SK-N-SH (cell line): Measurements from ENCODE around the gene PITPNB. TPM values are rescaled to one million over a fixed set of nuclear protein-coding genes. Genes with fewer than 3 reads are reported as not detected.

Experiments
- CTCF ChIA-PET: fragments of 300-600, 350-600 bp; formaldehyde crosslinking; extraction: SDS; loops from one replicate; lab custom pipeline; 2021; lab: Yijun Ruan, JAX
- POLR2A ChIA-PET: fragments of 350-600 bp; sonication (Branson Sonifier 250); formaldehyde crosslinking; extraction: SDS; loops from one replicate; lab custom pipeline; 2020; ENCODE audit warnings: antibody characterized with exemption, inconsistent platforms; lab: Yijun Ruan, JAX
- DNase-seq: peaks from one replicate; pipeline ENCODE4 v3.0.0; 2012
- H2AFZ ChIP-seq: fragments of 200-600 bp; sonication (generic); 2 replicates; pipeline ENCODE4 v1.8.1; 2016; ENCODE audit warnings: antibody characterized with exemption, mild to moderate bottlenecking, low read depth
- H3F3A ChIP-seq: fragments of 200-600 bp; sonication (generic); replicated peaks from 2 replicates; pipeline ENCODE3; 2016; ENCODE audit warnings: antibody characterized with exemption, mild to moderate bottlenecking; ENCODE audit not compliant: insufficient read depth
- H3K27ac ChIP-seq, 2 experiments: fragments of 200-500 bp in 1 of 2; fragments of 200-600 bp in 1 of 2; sonication (Bioruptor generic) in 1 of 2; sonication (generic), shearing (Covaris generic) in 1 of 2; 2 replicates each; pipeline versions ENCODE4 v1.5.1 to v1.6.1; 2014 to 2016; ENCODE audit warnings: low read depth in 2 of 2, inconsistent platforms in 1 of 2, low read length in 1 of 2, mild to moderate bottlenecking in 1 of 2, mixed read lengths in 1 of 2
- H3K27me3 ChIP-seq: fragments of 200-600 bp; sonication (generic), shearing (Covaris generic); 2 replicates; pipeline ENCODE4 v1.6.1; 2016; ENCODE audit warnings: mixed run types; ENCODE audit not compliant: insufficient read depth
- H3K36me3 ChIP-seq, 2 experiments: fragments of 200-500 bp in 1 of 2; fragments of 200-600 bp in 1 of 2; sonication (Bioruptor generic) in 1 of 2; sonication (generic) in 1 of 2; replicated peaks in 1 of 2; 2 replicates each; pipeline versions ENCODE3 to v1.5.1; 2014 to 2016; ENCODE audit warnings: low read length in 1 of 2, mild to moderate bottlenecking in 1 of 2; ENCODE audit not compliant: insufficient read depth in 2 of 2, control insufficient read depth in 1 of 2
- H3K4me1 ChIP-seq, 2 experiments: fragments of 200-500 bp in 1 of 2; fragments of 200-600 bp in 1 of 2; sonication (Bioruptor generic) in 1 of 2; sonication (generic), shearing (Covaris generic) in 1 of 2; 2 replicates each; pipeline versions ENCODE4 v1.5.1 to v1.6.1; 2014 to 2016; ENCODE audit warnings: low read depth in 1 of 2, low read length in 1 of 2, mixed run types in 1 of 2; ENCODE audit not compliant: insufficient read depth in 2 of 2, control insufficient read depth in 1 of 2
- H3K4me2 ChIP-seq: fragments of 200-600 bp; sonication (generic), shearing (Covaris generic); 2 replicates; pipeline ENCODE4 v1.6.1; 2017; ENCODE audit warnings: mixed run types
- H3K4me3 ChIP-seq, 2 experiments: fragments of 200-500 bp in 1 of 2; fragments of 200-600 bp in 1 of 2; sonication (Bioruptor generic) in 1 of 2; sonication (generic), shearing (Covaris generic) in 1 of 2; 2 replicates each; pipeline versions ENCODE4 v1.5.1 to v1.8.1; 2014 to 2016; ENCODE audit warnings: low read depth in 2 of 2, inconsistent platforms in 1 of 2, low read length in 1 of 2, mild to moderate bottlenecking in 1 of 2, mixed read lengths in 1 of 2, moderate library complexity in 1 of 2
- H3K79me2 ChIP-seq: fragments of 200-600 bp; sonication (generic); 2 replicates; pipeline ENCODE4 v1.8.1; 2017; ENCODE audit warnings: mild to moderate bottlenecking; ENCODE audit not compliant: insufficient read depth
- H3K9ac ChIP-seq: fragments of 200-600 bp; sonication (generic); 2 replicates; pipeline ENCODE4 v1.6.1; 2017; ENCODE audit warnings: mixed run types
- H3K9me2 ChIP-seq: fragments of 200-600 bp; sonication (generic); 2 replicates; pipeline ENCODE4 v1.6.1; 2017; ENCODE audit warnings: mixed run types
- H3K9me3 ChIP-seq: fragments of 200-600 bp; sonication (generic); 2 replicates; pipeline ENCODE4 v1.6.1; 2017; ENCODE audit warnings: mixed run types, mild to moderate bottlenecking, moderate library complexity
- H4K20me1 ChIP-seq: fragments of 200-600 bp; sonication (generic); 2 replicates; pipeline ENCODE4 v1.6.1; 2017; ENCODE audit warnings: mild to moderate bottlenecking, mixed run types; ENCODE audit not compliant: insufficient read depth
- CHD2 ChIP-seq: fragments of 150-350 bp; IDR thresholded peaks from 2 replicates; pipeline ENCODE4 v1.6.1; 2018; ENCODE audit warnings: low read length; ENCODE audit not compliant: partially characterized antibody
- FOSL2 ChIP-seq: IDR thresholded peaks from 2 replicates; pipeline ENCODE4 v1.4.0; 2012; ENCODE audit warnings: low read depth, mild to moderate bottlenecking, moderate library complexity, borderline replicate concordance
- GABPA ChIP-seq: IDR thresholded peaks from 2 replicates; pipeline ENCODE4 v1.4.0; 2012; ENCODE audit warnings: low read depth, mild to moderate bottlenecking
- MEF2A ChIP-seq: IDR thresholded peaks from 2 replicates; pipeline ENCODE4 v1.4.0; 2012; ENCODE audit warnings: low read depth, borderline replicate concordance
- MXI1 ChIP-seq: IDR thresholded peaks from 2 replicates; pipeline ENCODE4 v1.6.1; 2012; ENCODE audit warnings: mild to moderate bottlenecking, low read depth, low read length, improper control_type of control experiment
- NFIC ChIP-seq: IDR thresholded peaks from 2 replicates; pipeline ENCODE4 v1.4.0; 2012; ENCODE audit warnings: borderline replicate concordance
- NRF1 ChIP-seq: IDR thresholded peaks from 2 replicates; pipeline ENCODE4 v1.6.1; 2012; ENCODE audit warnings: low read depth, mild to moderate bottlenecking, low read length
- POLR2AphosphoS5 ChIP-seq: IDR thresholded peaks from 2 replicates; pipeline ENCODE4 v1.6.1; 2012; ENCODE audit warnings: low read depth, low read length
- RCOR1 ChIP-seq: fragments of 150-350 bp; IDR thresholded peaks from 2 replicates; pipeline ENCODE4 v1.6.1; 2017; ENCODE audit warnings: antibody characterized with exemption, low read length
- SIN3A ChIP-seq: IDR thresholded peaks from 2 replicates; pipeline ENCODE4 v1.6.1; 2012; ENCODE audit warnings: low read depth, mild to moderate bottlenecking, low read length, moderate library complexity, borderline replicate concordance
- TAF1 ChIP-seq: IDR thresholded peaks from 2 replicates; pipeline ENCODE4 v1.6.1; 2012; ENCODE audit warnings: low read depth, mild to moderate bottlenecking, low read length, moderate library complexity, borderline replicate concordance
- TEAD4 ChIP-seq: IDR thresholded peaks from 2 replicates; pipeline ENCODE4 v1.4.0; 2012; ENCODE audit warnings: mild to moderate bottlenecking, borderline replicate concordance; ENCODE audit not compliant: insufficient read depth
- YY1 ChIP-seq: IDR thresholded peaks from 2 replicates; pipeline ENCODE4 v1.4.0; 2012; ENCODE audit warnings: low read depth, mild to moderate bottlenecking
- WGBS: methylation state at CpG from one replicate; pipeline ENCODE4 v1.1.6; 2017; ENCODE audit warnings: low lambda C conversion rate; 5-methylcytosine and 5-hydroxymethylcytosine counted together
- polyA plus RNA-seq, 3 experiments: library from polyadenylated mRNA; depleted of rRNA; stranded (reverse); fragments of >200 nt; gene quantifications; 2 replicates each; pipeline ENCODE4 v1.2.3, GENCODE V29; 2012
- TF ChIP-seq, protein P1 (sequence below): IDR thresholded peaks from 2 replicates; pipeline ENCODE4 v1.4.0; 2012; ENCODE audit warnings: low read depth
- TF ChIP-seq, protein P2 (sequence below): IDR thresholded peaks from 2 replicates; pipeline ENCODE4; 2012
- TF ChIP-seq, protein P3 (sequence below): fragments of 150-350 bp; IDR thresholded peaks from 2 replicates; pipeline ENCODE4 v1.6.1; 2016; ENCODE audit warnings: mild to moderate bottlenecking, low read depth, low read length

PITPNB gene
- polyA plus RNA-seq (2012; rRNA removed), result 32.3 and 38.7 TPM in 2 replicates
- 41.6 and 48.2 TPM in 2 replicates for polyA plus RNA-seq (2012; cell fraction: cytosol; rRNA removed)
- 20.0 and 38.6 TPM in 2 replicates for polyA plus RNA-seq (2012; cell fraction: nucleus; rRNA removed)

DNA sequence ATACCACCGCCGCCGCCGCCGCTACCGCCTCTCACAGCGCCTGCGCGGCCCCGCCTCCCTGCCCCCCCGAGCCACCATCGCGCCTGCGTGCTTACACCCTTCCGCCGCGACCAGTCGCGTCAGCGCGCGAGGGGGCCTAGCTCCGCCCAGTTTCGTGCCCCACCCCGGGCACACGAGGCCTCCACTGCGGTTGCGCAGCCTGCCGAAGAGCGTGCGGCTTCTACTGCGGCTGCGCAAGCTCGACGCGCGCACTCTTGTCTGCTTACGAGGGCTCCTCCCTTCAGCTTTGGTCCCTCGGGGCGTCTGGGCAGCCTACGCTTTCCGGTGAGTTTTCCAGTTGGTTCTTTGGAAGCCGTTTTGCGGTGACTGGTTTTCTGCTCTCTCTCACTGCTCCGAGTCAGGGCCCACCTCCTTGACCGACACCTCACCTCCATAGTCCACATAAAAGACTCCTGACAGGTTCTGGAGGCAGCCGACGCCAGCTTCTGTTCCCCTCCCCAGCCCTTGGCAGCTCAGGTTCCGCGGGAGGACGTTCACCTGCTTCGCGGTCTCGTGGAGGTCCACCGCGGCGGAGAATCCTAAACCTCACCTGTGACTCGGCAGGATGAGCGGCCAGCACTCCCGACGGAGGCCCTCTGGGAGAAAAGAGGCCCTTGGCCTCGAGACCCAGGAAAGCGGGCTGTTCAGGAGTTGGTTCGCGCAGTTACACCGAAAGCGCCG is at the start of gene PITPNB:
Gene PITPNB, minus strand, starts transcription at position 35 of the 720 bp plus-strand sequence. CDS start 65 bp downstream, outside the sequence.
- peak within 1 kb of the TSS; percentile 92 to 97 for H3K27ac ChIP-seq
- peaks cover 21 to 28% of the 10 kb centered on the region in 2 experiments for H3K36me3 ChIP-seq
- no peaks in the 10 kb centered on the region for H3K27me3 ChIP-seq
- peak within 1 kb of the TSS; percentile 93 for H2AFZ ChIP-seq
- CTCF ChIA-PET, result interaction anchor here (1.1 to 11.5 kb wide), 4 partner anchors 16 to 36 kb away, joined by 3 to 150 read pairs (median 4); no protein-coding TSS in a partner anchor
- H3F3A ChIP-seq, result peaks cover 16% of the 10 kb centered on the region
- 0% methylated on average over 30 of the region's 68 CpGs for WGBS
- peaks cover 43% of the 10 kb centered on the region for H4K20me1 ChIP-seq
- H3K9ac ChIP-seq, result peak within 1 kb of the TSS; percentile 87
- H3K9me2 ChIP-seq, result no peaks in the 10 kb centered on the region
- peaks cover 25 to 28% of the 10 kb centered on the region in 2 experiments; a peak in 3 of 4 replicates for H3K4me1 ChIP-seq
- peak within 1 kb of the TSS; percentile 86 to 90 for H3K4me3 ChIP-seq
- H3K79me2 ChIP-seq, result peaks cover 86% of the 10 kb centered on the region
- peak; percentile 19; the same call in 1 of the 2 replicates for TF ChIP-seq SIN3A
- peak; percentile 38; the same call in 1 of the 2 replicates for TF ChIP-seq TAF1
- TF ChIP-seq MEF2A, result no peak
- TF ChIP-seq, protein P1, sequence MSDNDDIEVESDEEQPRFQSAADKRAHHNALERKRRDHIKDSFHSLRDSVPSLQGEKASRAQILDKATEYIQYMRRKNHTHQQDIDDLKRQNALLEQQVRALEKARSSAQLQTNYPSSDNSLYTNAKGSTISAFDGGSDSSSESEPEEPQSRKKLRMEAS, result no peak; the same call in 1 of the 2 replicates
- TF ChIP-seq MXI1, result peak; percentile 56; the same call in 1 of the 2 replicates
- TF ChIP-seq YY1, result no peak
- TF ChIP-seq NRF1, result peak; percentile 99
- no peak for TF ChIP-seq FOSL2
- TF ChIP-seq RCOR1, result no peak
- no peak for TF ChIP-seq TEAD4
- no peak for TF ChIP-seq NFIC
- TF ChIP-seq, protein P2, sequence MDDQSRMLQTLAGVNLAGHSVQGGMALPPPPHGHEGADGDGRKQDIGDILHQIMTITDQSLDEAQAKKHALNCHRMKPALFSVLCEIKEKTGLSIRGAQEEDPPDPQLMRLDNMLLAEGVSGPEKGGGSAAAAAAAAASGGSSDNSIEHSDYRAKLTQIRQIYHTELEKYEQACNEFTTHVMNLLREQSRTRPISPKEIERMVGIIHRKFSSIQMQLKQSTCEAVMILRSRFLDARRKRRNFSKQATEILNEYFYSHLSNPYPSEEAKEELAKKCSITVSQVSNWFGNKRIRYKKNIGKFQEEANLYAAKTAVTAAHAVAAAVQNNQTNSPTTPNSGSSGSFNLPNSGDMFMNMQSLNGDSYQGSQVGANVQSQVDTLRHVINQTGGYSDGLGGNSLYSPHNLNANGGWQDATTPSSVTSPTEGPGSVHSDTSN, result no peak
- peak; percentile 66 for TF ChIP-seq GABPA
- TF ChIP-seq CHD2, result no peak
- TF ChIP-seq POLR2AphosphoS5, result peak; percentile 74
- TF ChIP-seq, protein P3, sequence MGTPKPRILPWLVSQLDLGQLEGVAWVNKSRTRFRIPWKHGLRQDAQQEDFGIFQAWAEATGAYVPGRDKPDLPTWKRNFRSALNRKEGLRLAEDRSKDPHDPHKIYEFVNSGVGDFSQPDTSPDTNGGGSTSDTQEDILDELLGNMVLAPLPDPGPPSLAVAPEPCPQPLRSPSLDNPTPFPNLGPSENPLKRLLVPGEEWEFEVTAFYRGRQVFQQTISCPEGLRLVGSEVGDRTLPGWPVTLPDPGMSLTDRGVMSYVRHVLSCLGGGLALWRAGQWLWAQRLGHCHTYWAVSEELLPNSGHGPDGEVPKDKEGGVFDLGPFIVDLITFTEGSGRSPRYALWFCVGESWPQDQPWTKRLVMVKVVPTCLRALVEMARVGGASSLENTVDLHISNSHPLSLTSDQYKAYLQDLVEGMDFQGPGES, result no peak
- DNase-seq, result peak; percentile 100
- H3K4me2 ChIP-seq, result peak within 1 kb of the TSS; percentile 94
- POLR2A ChIA-PET, result interaction anchor here (1.0 kb wide), 2 partner anchors 17 to 1247 kb away, joined by 3 to 5 read pairs; no protein-coding TSS in a partner anchor
- H3K9me3 ChIP-seq, result no peaks in the 10 kb centered on the region
